AML-193 (cell line): ENCODE data around the gene MED13L.
A peak's percentile ranks its signal among the peaks of the same experiment; 100 is the strongest.

Experiments
- DNase-seq, 2 experiments: peaks; one replicate each; lab custom pipeline; 2025; lab: John Stamatoyannopoulos, UW

MED13L gene

DNA sequence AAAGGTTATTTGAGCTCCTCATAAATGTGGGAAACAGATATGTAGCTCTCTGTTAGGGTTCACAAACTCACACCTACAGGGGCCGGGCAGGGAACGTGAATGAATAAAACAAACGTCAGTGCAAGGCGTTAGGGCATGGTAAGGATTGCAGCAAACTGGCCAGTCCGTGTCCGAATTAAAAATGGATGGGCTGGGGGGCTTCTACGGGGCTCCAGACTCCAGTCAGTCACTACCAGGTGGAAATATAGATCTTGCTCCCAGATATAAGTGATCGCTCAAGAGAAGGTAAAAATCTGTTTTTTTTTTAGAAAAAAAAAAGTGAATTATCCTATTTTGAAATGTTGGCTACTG is 333.1 kb downstream of the MED13L start:
- DNase-seq: no peak

DNA sequence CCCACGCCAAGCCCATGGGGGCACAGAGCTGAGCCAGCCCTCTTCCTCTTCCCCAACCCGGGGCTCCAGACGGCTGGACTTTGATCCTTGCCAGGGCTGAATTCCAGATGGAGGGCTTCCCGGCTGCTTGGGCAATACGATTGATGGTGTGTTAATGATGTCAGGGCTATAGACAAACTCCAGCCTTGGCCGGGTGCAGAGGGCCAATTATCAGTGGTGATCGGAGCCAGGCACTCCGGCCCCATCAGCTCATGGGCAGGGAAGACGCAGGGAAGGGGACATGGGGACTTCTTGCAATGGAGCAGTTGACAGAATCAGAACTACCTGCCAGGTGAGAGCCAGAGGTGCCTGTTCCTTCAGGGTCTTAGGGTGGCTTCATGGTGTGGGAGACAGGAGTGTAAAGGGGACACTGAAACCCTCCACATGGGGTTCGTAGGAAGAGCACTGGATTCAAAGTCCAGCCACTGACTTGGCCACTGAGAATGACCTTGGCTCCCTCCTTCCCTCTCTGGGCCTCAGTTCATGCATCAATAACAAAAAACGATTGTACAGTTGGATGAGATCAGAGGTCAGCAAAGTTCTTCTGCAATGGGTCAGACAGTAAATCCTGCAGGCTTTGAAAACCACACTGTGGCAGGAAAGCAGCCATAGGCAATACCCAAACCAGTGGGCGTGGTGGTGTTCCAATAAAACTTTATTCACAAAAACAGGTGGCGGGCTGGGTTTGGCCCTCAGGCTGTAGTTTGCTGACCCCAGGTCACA is 333.7 kb downstream of the MED13L start:
- no peak for DNase-seq

DNA sequence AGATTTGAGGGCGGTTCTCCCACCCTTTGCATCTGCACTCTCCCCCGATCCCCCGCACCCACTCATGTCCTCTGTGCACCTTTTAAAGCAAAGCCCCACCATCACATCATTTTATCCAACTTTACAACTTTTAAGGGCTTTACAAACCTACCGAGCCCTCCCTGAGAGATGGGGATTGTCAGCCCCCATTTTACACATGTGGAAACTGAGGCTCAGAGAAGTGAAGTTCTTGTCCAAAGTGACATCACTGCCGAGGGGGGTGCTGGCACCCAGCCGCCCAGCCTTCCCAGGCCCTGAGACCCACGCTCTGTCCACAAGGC is 334.2 kb downstream of the MED13L start:
- DNase-seq: no peak

DNA sequence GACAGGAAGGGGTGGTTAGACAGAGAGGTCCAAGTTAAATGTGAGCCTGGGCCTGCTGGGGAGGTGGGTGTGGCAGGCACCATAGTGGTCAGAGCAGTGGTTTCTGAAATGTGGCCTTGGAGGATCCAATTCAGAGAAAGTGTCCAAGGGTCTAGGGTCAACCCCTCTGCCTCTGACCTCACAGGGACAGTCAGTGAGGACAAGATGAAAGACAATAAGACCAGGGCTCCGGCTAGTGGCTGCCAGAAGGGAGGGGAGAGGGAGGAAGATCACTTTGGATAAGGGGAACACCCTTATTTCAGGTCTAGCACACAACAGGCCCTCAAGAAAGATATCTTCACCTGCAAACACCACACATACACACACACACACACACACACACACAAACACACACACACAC is 335.1 kb downstream of the MED13L start:
- no peak for DNase-seq

DNA sequence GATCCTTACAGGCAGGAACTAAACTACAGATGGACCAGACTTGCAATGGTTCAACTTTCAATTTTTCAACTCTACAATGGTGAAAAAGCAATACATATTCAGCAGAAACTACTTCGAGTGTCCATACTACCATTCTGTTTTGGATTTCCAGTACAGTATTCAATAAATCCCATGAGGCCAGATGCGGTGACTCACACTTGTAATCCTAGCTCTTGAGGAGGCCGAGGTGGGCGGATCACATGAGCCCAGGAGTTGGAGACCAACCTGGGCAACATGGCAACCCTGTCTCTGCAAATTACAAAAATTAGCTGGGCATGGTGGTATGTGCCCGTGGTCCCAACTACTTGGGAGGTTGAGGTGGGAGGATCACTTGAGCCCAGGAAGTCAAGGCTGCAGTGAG is 336.1 kb downstream of the MED13L start:
- no peak for DNase-seq

DNA sequence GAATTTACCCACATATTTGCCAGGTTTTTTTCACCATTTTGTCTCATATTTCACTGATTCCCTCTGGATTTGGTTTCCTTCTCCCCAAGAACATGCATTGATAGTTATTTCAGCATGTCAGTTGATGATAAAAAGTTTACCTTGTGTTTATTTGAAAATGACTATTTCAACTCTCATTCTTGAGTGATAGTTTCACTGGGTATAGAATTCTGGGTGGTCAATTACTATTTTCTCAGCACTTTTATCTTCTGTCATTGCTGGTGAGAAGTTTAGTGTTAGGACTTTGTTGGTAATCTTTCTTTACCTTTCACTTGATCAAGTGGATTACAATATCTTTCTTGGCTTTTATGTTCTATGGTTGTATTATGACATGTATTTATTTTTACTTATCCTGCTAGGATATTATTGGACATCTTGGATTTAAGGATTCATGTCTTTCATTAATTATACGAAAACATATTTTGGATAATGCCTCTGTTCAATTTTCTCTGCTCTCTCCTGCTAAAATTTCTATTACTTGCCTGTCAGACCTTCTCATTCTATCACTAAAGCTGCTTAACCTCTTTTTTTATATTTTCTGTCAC is 338.6 kb downstream of the MED13L start:
- DNase-seq: no peak

DNA sequence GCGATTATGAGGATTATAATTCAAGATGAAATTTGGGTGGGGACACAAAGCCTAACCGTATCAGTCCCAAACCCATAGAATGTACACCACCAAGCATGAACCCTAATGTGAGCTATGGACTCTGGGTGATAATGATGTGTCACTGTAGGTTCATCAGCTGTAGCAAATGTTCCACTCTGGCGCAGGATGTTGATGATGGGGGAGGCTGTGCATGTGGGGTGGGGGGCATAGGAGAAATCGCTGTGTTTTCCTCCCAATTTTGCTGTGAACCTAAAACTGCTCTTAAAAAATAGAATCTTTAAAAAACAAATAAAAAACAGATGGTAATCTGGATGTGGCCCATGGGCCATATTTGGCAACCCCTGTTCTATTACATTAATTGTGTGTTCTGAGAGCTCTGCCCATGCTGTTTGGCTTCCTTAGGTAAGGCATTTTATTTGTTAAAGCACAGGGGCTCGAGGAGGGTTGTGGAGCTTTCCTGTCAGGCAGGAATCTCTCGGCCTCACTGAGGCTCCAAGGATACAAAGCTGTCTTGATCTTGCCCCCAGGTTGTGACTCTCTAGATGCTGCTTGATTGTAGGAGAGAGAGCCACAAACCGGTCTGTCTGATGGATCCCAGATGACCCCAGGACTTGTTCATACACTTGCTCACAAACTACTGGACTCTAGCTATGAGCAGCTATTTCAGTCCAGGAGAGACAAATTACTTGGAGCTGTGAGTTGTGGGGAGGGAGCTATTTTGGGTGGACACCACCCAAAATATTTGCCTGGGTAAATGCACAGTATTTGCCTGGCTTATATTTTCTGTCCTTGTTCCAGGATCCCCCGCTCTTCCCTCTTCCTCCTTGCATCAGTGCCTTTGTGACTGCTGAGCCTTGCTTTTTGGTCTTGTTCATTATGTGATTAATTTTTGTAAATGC is 340.2 kb downstream of the MED13L start:
- no peak for DNase-seq

DNA sequence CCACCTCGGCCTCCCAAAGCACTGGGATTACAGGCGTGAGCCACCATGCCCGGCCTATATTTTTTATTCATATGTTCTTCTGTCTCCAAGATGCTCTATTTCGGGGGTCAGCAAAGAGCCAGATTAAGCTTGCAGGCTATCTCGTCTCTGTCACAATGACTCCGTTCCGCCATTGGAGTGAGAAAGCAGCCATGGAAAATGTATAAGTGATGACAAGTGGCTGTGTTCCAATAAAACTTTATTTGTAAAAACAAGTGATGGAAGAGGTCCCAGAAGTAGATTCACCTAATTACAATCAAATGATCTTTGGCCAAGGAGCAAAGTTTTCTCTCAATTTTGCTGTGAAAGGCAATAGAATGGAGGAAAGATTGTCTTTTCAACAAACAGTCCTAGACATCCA is 342.6 kb downstream of the MED13L start:
- DNase-seq: no peak

DNA sequence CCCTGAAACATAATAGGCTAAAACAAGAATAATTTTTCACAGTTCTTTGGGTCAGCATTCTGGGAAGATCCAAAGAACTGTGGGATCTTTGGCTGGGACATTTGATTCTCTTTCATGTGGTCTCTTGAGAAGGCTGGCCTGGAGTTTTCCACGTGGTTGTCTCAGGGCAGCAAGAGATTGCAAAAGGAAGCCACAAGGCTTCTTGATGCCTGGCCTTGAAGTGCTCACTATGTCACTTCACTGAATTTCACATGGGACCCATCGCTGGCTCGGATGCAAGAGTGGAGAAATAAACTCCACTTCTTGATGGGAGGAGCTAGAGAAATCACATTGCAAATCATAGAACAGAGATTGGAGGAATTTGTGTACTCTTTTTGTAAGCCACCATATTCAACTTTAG is 343.4 kb downstream of the MED13L start:
- no peak for DNase-seq

DNA sequence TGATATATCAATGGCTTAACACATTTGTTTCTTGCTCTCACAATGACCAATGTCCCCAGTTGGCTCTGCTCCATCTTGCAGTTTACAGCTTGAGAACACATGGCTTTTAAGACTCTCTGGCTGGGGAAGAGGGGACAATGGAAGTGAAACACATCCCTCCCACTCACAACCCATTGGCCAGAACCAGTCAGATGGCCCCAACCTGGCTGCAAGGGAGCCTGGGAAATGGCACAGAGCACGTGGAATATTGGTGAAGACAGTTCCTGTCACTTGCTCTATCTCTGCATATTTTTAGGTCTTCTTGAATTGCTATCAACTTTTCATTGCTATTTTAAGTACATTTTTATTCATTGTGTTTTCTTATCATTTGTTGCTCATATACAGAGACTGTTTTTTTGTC is 345.4 kb downstream of the MED13L start:
- no peak for DNase-seq

DNA sequence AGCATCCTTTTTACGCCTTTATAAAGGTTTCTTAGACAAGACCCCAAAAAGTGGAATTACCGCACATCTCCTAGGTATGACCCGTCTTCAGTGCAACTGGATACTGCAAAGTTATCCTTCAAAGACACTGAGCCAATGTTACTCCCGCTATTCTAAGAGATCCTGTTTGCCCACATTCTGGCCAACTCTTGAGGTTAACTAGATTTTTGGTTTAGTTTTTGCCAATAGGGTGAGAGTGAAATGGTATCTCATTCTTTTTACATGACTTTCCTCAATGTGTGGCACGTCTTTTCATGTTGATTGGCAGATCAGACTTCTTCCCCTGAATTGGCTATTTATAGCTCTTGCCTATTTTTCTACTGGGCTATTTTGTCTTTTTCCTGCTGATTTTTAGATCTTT is 347.2 kb downstream of the MED13L start:
- DNase-seq: no peak

DNA sequence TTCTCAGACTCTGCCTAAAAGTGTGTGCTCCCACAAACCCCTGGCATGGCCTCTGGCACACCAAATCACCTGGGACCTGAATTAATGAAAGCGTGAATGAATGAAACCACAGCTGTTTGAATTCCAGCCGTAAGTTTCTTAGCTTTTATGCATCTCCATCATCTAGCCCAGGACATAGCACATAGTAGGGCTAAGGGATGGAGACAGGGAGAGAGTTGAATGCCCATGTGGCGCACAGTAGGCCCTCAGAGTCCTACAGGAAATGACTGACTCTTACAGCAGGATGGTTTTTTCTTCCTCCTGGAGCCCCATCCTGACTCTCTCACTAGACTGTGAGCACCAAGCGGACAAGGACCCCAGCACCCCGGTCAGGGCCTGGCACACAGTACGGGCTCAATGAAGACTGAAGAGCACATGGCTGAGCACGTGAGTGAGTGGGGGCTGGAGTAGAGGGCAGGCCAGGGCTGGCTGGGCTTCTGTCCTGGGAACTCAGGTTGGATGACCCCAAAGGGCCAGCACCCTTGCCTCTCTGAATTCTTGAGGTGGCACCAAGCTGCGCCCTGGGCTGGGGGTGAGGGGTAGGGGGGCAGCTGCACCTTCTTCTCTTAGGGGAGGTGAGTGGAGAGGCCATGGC is 351.3 kb downstream of the MED13L start:
- no peak for DNase-seq

DNA sequence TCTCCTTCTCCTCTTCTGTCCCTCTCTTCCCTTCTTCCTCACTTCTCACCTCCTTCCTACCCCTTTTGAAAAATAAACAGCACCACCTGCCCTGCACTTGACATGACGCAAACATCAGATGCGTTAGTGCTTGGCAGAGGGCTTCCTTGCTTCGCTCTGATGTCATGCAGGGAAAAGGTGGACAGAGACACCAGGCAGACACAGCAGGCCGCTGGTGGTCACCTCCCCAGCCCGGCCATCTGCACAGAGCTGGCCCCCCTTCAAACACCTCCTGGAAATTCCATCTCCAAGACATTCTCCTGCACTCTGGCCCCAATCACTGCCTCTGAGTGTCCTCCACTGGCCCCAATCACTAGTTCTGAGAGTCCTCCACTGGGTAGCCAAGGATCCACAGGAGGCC is 353.6 kb downstream of the MED13L start:
- no peak for DNase-seq

DNA sequence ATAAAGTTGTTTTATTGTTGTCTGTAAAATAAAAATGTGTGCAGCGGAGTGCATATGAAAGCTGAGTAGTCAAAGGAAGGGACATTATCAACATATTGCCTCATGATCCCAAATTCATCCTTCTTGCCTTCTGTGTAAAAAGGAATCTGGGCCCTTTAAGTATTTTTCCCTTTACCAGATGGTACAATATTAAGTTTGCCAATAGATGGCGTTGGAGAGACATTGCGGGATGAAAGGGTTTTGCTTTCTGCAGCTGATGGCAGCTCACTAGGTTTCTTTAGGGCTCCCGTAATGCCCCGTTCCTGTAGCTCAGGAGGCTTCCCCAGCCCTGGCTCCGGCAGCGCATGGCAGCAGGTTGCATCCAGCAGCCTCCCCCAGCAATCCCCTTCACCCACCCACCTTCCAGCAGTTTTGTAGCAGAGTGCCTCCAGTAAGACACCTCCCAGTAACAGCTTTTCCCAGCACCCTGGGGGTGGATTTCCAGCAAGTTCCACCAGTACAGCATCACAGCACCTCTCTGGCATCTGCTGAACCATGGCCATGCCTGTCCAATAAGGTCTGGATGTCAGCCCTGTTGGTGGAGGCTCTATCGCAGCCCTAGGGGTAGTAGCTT is 354.4 kb downstream of the MED13L start:
- DNase-seq: peak; percentile 5 to 35

DNA sequence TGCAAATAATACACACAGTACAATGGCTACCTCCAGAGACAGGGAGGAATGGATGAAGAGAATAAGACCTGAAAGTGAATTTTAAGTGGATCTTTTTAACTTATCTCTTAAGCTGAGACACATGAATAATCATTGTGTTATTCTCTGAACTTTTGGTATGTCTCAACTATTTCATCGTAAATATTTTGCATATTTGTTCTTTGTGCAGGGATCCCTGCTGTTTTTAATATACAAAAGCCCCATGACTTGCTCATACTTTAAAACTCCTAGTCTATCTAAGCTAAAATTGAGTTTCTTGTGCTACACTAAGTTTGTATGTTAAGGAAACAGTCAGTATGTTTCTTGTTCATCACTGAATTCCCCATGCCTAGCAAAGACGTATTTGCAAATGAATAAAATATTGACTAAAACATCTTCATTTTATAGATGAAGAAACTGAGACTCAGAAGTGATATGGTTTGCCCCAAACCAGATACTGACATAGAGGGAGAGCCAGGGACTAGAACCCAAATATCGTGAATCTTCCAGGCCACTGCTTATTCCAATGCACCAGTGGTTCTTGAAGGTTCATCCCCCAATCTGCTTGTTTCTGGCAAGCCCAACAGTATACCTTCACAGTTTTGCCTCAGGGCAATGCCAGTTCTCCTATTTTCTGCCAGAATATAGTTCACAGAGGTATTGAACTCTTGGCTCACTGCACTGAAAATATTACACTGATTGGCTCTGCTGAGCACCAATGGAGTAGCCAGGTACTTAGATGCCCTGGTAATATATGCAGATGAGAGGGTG is 356.9 kb downstream of the MED13L start:
- no peak for DNase-seq

DNA sequence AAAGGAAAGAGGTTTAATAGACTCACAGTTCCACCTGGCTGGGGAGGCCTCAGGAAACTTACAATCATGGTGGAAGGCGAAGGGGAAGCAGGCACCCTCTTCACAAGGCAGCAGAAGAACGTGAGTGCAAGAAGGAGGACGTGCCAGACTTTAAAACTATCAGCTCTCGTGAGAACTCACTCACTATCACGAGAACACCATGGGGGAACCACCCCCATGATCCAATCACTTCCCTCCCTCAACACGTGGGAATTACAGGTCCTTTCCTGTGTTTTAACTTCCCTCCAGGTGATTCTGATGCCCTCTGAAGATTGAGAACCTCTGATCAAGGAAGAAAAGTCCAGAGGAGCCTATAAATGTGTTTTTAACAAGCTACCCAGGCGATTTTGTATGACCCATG is 358.7 kb downstream of the MED13L start:
- DNase-seq: no peak

DNA sequence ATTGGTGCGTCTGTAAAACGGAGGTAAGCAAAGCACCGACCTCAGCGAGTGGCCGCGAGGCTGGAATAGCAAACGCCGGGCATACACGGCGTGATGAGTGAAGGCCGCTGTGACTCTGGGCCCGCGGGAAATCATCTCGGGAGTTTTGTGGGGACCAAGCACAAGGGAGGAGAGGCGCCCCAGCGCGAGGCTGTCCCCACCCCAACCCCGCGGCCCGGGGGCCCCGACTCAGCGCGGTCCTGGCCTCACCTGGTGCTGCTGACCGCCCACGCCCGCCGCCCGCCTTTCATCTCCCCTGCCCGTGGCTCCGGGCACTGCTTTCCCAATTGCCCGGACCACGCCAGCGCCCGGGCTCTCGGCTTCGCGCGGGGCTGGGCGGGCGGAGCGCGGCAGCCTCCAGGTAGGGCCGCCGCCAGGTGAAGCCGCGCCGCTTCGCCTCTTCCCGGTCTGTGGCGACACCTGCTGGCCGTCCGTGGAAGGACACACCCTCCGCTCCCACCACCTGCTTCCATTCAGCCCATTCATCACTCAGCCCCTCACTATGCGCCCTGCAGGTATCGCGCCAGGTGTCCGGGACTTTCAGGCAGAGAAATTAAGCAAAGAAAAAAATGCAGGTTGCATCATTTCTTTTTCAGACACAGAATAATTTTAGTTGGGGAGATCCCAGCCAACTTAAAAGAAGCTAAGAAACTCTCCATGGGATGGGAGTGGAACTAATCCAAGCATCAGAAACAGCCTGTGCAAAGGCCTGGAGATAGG is 360.4 kb downstream of the MED13L start:
- DNase-seq: no peak

DNA sequence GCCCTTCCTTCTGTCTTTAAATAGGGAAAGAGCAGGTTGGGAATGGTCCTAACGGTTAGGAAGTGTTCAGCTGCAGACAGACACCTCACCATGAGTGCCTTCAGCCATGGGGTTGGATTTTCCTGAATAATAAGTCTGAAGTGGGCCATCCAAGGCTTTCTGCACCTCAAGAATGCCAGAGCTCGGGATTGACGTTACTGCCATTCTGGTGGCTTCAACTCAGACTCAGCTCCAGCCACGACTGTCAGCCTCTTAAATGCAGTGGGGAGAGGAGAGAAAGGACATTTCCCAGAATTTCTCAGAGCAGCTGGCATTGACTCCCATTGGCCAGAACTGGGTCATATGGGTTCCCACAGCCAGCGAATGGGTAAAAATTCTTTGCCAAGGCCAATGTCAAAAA is 363.4 kb downstream of the MED13L start:
- no peak for DNase-seq

DNA sequence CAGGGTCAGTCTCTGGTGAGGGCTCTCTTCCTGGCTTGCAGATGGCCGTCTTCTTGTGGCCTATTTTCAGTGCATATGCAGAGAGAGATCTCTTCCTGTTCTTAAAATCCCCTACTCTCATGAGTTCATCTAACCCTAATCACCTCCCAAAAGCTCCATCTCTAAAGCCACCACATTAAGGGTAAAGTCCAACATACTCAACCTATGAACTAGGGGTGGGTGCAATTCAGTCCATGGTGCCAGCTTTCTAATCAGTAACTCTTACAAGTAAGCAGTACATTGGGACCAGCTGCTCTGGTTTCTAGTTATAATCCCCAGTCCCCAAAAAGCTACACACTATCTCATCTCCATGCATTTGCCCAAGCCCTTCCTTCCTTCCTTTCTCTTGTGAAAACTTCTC is 365.1 kb downstream of the MED13L start:
- DNase-seq: no peak

DNA sequence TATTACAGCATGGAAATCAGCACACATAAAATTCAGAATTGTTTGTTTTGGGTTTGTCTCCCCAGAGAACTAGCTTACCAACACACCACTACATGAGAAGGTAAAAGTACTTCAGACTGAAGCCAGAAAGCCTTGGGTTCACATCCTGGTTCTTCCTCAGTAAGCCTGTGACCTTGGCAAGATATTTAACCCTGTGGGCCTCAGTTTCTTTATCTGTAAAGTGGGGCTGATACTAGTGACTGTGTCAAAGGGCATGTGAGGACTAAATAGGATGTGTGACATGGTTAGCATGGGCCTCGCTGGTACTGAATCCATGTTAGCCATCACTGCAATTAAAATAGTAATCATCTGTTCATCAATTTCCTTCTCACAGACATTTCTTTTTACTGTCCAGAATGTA is 366.1 kb downstream of the MED13L start:
- DNase-seq: no peak

DNA sequence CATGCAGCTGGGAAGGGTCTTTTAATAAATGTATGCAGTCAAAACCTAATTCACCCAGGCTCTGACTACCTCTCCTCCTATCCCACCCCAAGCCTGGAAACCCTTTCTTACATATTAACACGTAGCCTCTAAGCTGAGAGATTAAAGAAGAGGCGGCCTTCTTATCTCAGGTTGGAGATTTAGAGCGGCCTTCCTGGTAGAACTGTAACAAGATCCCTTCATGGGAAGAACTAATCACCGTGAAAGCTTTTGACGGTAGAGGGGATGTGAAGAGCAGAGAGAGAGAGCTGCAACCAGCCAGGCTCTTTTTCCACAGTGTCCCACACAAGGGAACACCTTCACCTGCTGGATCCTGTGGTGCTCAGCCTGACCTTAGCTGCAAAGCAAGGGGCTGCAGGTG is 367.4 kb downstream of the MED13L start:
- no peak for DNase-seq
